ENCODE data around the gene AGAP1.

The AGAP1 gene

DNA sequence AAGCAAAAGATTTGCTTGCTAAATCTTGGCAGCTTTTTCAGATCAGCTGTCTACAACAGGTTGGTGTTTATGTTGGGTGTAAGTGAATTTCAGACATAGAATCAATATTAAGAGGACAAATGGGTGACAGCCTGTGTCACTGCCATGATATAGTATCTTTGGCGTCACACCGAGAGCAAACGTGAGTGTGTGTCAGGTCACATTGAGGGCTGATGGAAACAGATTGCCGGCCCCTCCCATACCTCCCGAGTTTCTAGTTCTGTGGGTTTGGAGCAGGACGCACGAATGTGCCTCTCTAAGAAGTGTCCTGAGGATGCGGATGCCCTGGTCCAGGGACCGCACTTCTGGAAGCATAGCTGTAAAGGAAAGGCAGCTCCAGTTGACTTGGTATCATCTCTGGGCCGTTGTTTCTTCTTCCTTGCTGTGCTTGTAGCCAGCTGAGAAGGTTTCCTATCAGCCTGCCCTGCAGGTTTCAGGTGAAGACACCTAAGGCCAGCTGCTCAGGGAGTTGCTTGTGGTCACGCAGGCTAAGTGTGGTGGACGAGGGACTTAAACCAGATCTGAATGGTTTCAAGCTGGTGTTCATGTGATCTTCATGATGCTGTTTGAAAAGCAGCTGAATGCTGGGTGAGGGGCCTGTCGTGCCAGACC is 6.4 kb downstream of the AGAP1 start:
- no peaks in the 10 kb centered on the region for H3K27me3 ChIP-seq (ENCODE audit: control insufficient read depth, insufficient read depth, low read length)
- H3K9me3 ChIP-seq (ENCODE audit: control insufficient read depth, insufficient read depth, low read depth, low read length): no peaks in the 10 kb centered on the region
- H3K4me1 ChIP-seq (ENCODE audit: control insufficient read depth, insufficient read depth, low read length): peaks cover 73% of the 10 kb centered on the region
- no peak overlapping the region for H3K9ac ChIP-seq (ENCODE audit: low read length)
- no peak overlapping the region for H3K27ac ChIP-seq (ENCODE audit: low read depth, low read length)
- no peaks in the 10 kb centered on the region for H3K36me3 ChIP-seq (ENCODE audit: control insufficient read depth, insufficient read depth, low read length)
- H3K4me3 ChIP-seq (ENCODE audit: low read depth, low read length): no peak overlapping the region

DNA sequence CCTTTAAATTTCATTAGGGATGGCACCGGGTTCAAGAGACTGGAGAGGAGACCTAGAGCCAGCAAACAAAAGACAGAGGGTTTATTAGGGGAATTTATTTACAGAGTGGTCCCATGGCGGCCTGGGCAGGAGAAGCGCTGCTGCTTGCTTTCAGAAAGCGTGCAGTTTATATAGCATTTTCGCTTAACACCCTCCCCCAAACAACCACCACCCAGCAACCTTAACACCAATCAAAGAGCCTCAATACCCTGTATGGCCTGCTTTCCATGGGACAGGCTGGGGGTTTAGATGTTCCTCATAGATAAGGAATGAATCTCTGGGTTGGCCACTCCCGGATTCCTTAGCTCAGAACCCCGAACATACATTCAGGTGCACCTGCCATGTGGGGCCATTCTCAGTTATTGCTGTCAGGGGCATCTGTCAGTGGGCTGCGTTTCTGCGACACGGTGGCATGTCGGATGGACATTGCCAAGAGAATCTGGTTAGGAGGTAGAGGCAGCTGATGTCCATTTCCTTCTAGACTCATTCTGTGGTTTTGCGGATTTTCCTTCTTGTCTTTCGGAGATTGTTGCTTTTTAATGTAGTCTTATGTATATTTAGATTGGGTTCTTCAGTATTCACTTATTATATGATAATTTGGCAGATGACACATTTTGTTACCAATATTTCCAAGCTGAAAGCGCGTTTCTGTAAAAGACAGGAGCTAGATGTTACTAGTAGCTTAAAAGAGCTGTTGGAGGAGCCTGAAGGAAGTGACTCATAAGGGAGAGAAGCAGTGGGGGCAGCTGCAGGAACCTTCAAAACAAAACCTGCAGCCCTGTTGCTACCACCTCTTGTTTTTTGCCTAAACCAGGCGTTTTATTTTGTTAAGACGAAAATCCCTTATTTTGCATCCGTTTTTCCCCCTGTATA is 7.2 kb downstream of the AGAP1 start:
- peak overlapping the region; percentile 61; the same call in 1 of the 2 replicates for H3K27ac ChIP-seq (ENCODE audit: low read depth, low read length)
- no peak overlapping the region for H3K9ac ChIP-seq (ENCODE audit: low read length)
- H3K4me1 ChIP-seq (ENCODE audit: control insufficient read depth, insufficient read depth, low read length): peaks cover 70% of the 10 kb centered on the region
- no peaks in the 10 kb centered on the region for H3K9me3 ChIP-seq (ENCODE audit: control insufficient read depth, insufficient read depth, low read depth, low read length)
- no peaks in the 10 kb centered on the region for H3K36me3 ChIP-seq (ENCODE audit: control insufficient read depth, insufficient read depth, low read length)
- no peaks in the 10 kb centered on the region for H3K27me3 ChIP-seq (ENCODE audit: control insufficient read depth, insufficient read depth, low read length)
- H3K4me3 ChIP-seq (ENCODE audit: low read depth, low read length): peak overlapping the region; percentile 25; the same call in 1 of the 2 replicates

- Histone ChIP-seq H3K9me3 (ENCODE audit: control insufficient read depth, insufficient read depth, low read depth, low read length) (no peaks in the 10 kb centered on the region), H3K4me3 (ENCODE audit: low read depth, low read length) (peak overlapping the region; percentile 25), H3K27me3 (ENCODE audit: control insufficient read depth, insufficient read depth, low read length) (no peaks in the 10 kb centered on the region), H3K4me1 (ENCODE audit: control insufficient read depth, insufficient read depth, low read length) (peaks cover 67% of the 10 kb centered on the region), H3K9ac (ENCODE audit: low read length) (peak overlapping the region; percentile 24), H3K36me3 (ENCODE audit: control insufficient read depth, insufficient read depth, low read length) (no peaks in the 10 kb centered on the region), H3K27ac (ENCODE audit: low read depth, low read length) (peak overlapping the region; percentile 61)
Observed at GRCh38 chr2:235501673-235502031, 7.8 kb downstream of the AGAP1 start.

- Histone ChIP-seq H3K9ac (ENCODE audit: low read length) (peak overlapping the region; percentile 24), H3K27ac (ENCODE audit: low read depth, low read length) (0 out of 2 replicates have a peak overlapping the region, but pooled peaks have one; percentile 61), H3K27me3 (ENCODE audit: control insufficient read depth, insufficient read depth, low read length) (no peaks in the 10 kb centered on the region), H3K9me3 (ENCODE audit: control insufficient read depth, insufficient read depth, low read depth, low read length) (no peaks in the 10 kb centered on the region), H3K4me3 (ENCODE audit: low read depth, low read length) (no peak overlapping the region), H3K4me1 (ENCODE audit: control insufficient read depth, insufficient read depth, low read length) (peaks cover 69% of the 10 kb centered on the region), H3K36me3 (ENCODE audit: control insufficient read depth, insufficient read depth, low read length) (no peaks in the 10 kb centered on the region)
Observed at GRCh38 chr2:235502336-235502735, 8.5 kb downstream of the AGAP1 start.

DNA sequence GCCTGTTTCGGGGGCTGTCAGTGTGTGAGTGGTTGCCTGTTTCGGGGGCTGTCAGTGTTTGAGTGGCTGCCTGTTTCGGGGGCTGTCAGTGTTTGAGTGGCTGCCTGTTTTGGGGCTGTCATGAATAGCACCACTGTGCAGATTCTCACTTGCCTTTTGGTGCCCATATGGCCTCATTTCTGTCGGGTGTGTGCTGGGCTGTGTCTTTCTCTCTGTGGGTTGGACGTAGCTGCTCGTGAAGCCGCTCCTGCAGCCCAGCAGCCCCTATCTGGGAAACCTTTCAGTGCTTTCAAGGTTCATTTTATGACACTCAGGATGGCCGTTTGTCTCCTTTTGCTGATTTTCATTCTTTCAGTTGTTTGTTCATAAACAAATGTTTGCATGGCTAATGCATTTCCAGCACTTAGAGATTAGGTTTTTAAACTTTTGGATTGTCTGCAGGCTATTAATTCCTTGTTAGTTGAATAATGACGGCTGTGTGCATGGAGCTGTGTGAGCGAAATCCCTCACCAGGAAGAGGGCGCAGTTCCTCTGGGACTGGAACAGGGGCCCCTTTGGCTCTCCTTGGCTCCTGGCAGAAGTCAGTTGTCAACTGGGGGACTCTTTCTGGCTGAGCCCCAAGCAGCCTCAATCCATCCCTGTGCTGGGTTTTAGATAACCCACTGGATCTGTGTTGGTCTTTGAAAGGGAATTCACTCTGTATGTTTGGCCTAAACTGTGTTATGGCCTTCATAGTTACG is 10.8 kb downstream of the AGAP1 start:
- no peaks in the 10 kb centered on the region for H3K27me3 ChIP-seq (ENCODE audit: control insufficient read depth, insufficient read depth, low read length)
- H3K27ac ChIP-seq (ENCODE audit: low read depth, low read length): peak overlapping the region; percentile 46; the same call in 1 of the 2 replicates
- H3K9ac ChIP-seq (ENCODE audit: low read length): no peak overlapping the region
- peaks cover 59% of the 10 kb centered on the region for H3K4me1 ChIP-seq (ENCODE audit: control insufficient read depth, insufficient read depth, low read length)
- H3K9me3 ChIP-seq (ENCODE audit: control insufficient read depth, insufficient read depth, low read depth, low read length): no peaks in the 10 kb centered on the region
- peak overlapping the region; percentile 36; the same call in 1 of the 2 replicates for H3K4me3 ChIP-seq (ENCODE audit: low read depth, low read length)
- H3K36me3 ChIP-seq (ENCODE audit: control insufficient read depth, insufficient read depth, low read length): no peaks in the 10 kb centered on the region

DNA sequence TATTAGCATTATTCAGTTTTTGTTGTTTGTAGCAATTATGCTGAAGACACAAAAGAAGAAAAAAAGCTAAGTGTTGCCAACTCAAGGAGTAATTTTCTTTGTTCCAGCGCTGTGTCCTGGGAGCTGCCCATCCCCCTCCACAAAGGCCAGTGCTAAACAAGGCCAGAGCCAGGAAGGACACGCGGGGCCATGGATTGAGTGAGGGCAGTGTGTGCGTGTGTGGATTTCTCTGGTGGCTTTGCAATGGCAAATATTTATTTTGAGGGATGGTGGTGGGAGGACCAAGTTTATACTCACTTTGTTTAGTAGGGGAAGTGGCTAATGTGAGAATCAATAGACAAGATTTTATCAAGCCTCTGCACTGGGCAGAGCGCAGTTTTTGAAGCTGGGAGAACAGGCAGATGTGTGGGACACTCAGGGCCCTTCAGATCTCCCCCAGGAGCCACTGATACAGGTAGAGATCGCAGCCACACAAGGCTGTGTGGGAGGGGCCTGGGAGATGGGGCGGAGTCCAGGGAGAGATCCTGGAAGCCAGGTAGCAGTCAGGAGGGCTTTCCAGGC is 11.4 kb downstream of the AGAP1 start:
- H3K9ac ChIP-seq (ENCODE audit: low read length): no peak overlapping the region
- peak overlapping the region; percentile 36 for H3K4me3 ChIP-seq (ENCODE audit: low read depth, low read length)
- peaks cover 53% of the 10 kb centered on the region for H3K4me1 ChIP-seq (ENCODE audit: control insufficient read depth, insufficient read depth, low read length)
- H3K36me3 ChIP-seq (ENCODE audit: control insufficient read depth, insufficient read depth, low read length): no peaks in the 10 kb centered on the region
- H3K27me3 ChIP-seq (ENCODE audit: control insufficient read depth, insufficient read depth, low read length): no peaks in the 10 kb centered on the region
- H3K27ac ChIP-seq (ENCODE audit: low read depth, low read length): peak overlapping the region; percentile 46; the same call in 1 of the 2 replicates
- no peaks in the 10 kb centered on the region for H3K9me3 ChIP-seq (ENCODE audit: control insufficient read depth, insufficient read depth, low read depth, low read length)

DNA sequence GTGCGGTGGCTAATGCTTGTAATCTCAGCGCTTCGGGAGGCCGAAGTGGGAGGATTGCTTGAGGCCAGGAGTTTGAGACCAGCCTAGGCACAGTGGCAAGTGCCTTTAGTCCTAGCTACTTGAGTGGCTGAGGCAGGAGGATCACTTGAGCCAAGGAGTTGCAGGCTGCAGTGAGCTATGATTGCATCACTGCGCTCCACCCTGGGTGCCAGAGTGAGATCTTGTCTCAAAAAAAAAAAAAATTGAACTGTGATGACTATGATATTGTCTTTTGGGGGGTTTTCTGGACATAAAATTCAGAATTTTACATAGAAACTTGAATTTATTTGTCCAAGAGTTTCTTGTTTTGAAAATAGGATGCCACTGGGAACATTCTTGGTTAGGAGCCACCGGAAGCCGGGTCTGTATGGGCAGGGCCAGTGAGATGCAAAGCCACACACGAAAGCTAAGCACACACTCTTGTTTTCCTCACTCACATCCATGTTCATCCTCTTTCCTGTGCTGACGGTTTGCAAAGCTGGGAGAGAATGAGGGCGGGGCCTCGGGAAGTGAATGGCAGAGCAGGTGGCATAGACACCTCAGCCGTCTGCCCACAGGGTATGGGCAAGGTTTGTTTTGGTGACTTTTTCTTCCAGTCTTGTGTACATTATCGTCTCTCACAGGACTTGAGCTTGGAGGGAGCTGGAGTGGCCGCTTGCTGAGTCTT is 12.6 kb downstream of the AGAP1 start:
- Histone ChIP-seq H3K27me3 (ENCODE audit: control insufficient read depth, insufficient read depth, low read length) (no peaks in the 10 kb centered on the region), H3K4me1 (ENCODE audit: control insufficient read depth, insufficient read depth, low read length) (peaks cover 47% of the 10 kb centered on the region), H3K36me3 (ENCODE audit: control insufficient read depth, insufficient read depth, low read length) (no peaks in the 10 kb centered on the region), H3K9ac (ENCODE audit: low read length) (no peak overlapping the region), H3K9me3 (ENCODE audit: control insufficient read depth, insufficient read depth, low read depth, low read length) (no peaks in the 10 kb centered on the region), H3K27ac (ENCODE audit: low read depth, low read length) (no peak overlapping the region), H3K4me3 (ENCODE audit: low read depth, low read length) (no peak overlapping the region)

GRCh38 chr2:235506997-235507615 is 13.3 kb downstream of the AGAP1 start:
- Histone ChIP-seq H3K4me1 (ENCODE audit: control insufficient read depth, insufficient read depth, low read length) (peaks cover 46% of the 10 kb centered on the region), H3K9me3 (ENCODE audit: control insufficient read depth, insufficient read depth, low read depth, low read length) (no peaks in the 10 kb centered on the region), H3K27me3 (ENCODE audit: control insufficient read depth, insufficient read depth, low read length) (no peaks in the 10 kb centered on the region), H3K27ac (ENCODE audit: low read depth, low read length) (no peak overlapping the region), H3K36me3 (ENCODE audit: control insufficient read depth, insufficient read depth, low read length) (no peaks in the 10 kb centered on the region), H3K9ac (ENCODE audit: low read length) (no peak overlapping the region), H3K4me3 (ENCODE audit: low read depth, low read length) (no peak overlapping the region)

DNA sequence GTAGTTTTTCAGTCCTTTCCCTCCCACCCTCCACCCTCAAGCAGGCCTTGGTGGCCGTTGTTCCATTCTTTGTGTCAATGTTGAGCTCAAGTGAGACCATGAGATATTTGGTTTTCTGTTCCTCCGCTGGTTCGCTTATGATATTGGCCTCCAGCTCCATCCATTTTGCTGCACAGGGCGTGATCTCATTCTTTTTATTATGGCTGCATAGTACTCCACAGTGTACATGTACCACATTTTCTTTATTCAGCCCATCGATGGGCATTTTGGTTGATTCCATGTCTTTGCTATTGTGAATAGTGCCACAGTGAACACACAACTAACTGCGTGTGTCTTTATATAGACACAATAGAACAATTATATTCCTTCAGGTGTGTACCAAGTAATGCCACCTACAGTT is 14.1 kb downstream of the AGAP1 start:
- Histone ChIP-seq H3K27me3 (ENCODE audit: control insufficient read depth, insufficient read depth, low read length) (no peaks in the 10 kb centered on the region), H3K27ac (ENCODE audit: low read depth, low read length) (no peak overlapping the region), H3K4me1 (ENCODE audit: control insufficient read depth, insufficient read depth, low read length) (peaks cover 38% of the 10 kb centered on the region), H3K4me3 (ENCODE audit: low read depth, low read length) (no peak overlapping the region), H3K36me3 (ENCODE audit: control insufficient read depth, insufficient read depth, low read length) (no peaks in the 10 kb centered on the region), H3K9ac (ENCODE audit: low read length) (no peak overlapping the region), H3K9me3 (ENCODE audit: control insufficient read depth, insufficient read depth, low read depth, low read length) (no peaks in the 10 kb centered on the region)

All from HUES6 (cell line).